ENCODE measurements around the gene RIPK4. TPM values are rescaled to one million over a fixed set of nuclear protein-coding genes. Genes with fewer than 3 reads are reported as not detected.

Gene RIPK4
- total RNA-seq, 1 donor from 2014 or later: not detected

- intact Hi-C loops (cut with micrococcal nuclease): no loop called here
Observed at GRCh38 chr21:41755258-41755933, 11.5 kb downstream of the RIPK4 start.

GRCh38 chr21:41754479-41754891 lies 12.4 kb downstream of the RIPK4 start:
- intact Hi-C loops (cut with micrococcal nuclease): no loop called here

GRCh38 chr21:41753006-41753898 lies 13.6 kb downstream of the RIPK4 start:
- intact Hi-C loops (cut with micrococcal nuclease): no loop called here

- intact Hi-C loops (cut with micrococcal nuclease): no loop called here
Observed at GRCh38 chr21:41752231-41752681, 14.6 kb downstream of the RIPK4 start.

- intact Hi-C loops (cut with micrococcal nuclease): no loop called here
Observed at GRCh38 chr21:41751611-41752011, 15.2 kb downstream of the RIPK4 start.

GRCh38 chr21:41750532-41751151 lies 16.2 kb downstream of the RIPK4 start:
- intact Hi-C loops (cut with micrococcal nuclease): no loop called here

- intact Hi-C loops (cut with micrococcal nuclease): no loop called here
Observed at GRCh38 chr21:41750051-41750450, 16.8 kb downstream of the RIPK4 start.

GRCh38 chr21:41749286-41749685 lies 17.6 kb downstream of the RIPK4 start:
- intact Hi-C loops (cut with micrococcal nuclease): no loop called here

GRCh38 chr21:41747943-41748738 lies 18.7 kb downstream of the RIPK4 start:
- intact Hi-C loops (cut with micrococcal nuclease): no loop called here

- intact Hi-C loops (cut with micrococcal nuclease): no loop called here
Observed at GRCh38 chr21:41746744-41747006, 20.2 kb downstream of the RIPK4 start.

- intact Hi-C loops (cut with micrococcal nuclease): no loop called here
Observed at GRCh38 chr21:41745971-41746743, 20.7 kb downstream of the RIPK4 start.

- intact Hi-C loops (cut with micrococcal nuclease): no loop called here
Observed at GRCh38 chr21:41745026-41745820, 21.6 kb downstream of the RIPK4 start.

- intact Hi-C loops (cut with micrococcal nuclease): no loop called here
Observed at GRCh38 chr21:41744028-41744930, 22.6 kb downstream of the RIPK4 start.

GRCh38 chr21:41743321-41744027 lies 23.4 kb downstream of the RIPK4 start:
- intact Hi-C loops (cut with micrococcal nuclease): no loop called here

GRCh38 chr21:41742073-41742875 lies 24.6 kb downstream of the RIPK4 start:
- intact Hi-C loops (cut with micrococcal nuclease): no loop called here

- intact Hi-C loops (cut with micrococcal nuclease): no loop called here
Observed at GRCh38 chr21:41741253-41742072, 25.4 kb downstream of the RIPK4 start.

Measured in T-helper 1 cell treated with Interleukin-12 subunit alpha and Interleukin-12 subunit beta and Interleukin-4 antibody, amounts not matched to agents 30 ng/mL and 1 ng/mL, for 36 hours (primary cell).